H9 (cell line): ENCODE measurements around the gene KRT85. TPM values are rescaled to one million over a fixed set of nuclear protein-coding genes. Genes with fewer than 3 reads are reported as not detected.

ENCODE experiments used
- DNase-seq: peaks from one replicate; pipeline ENCODE4 v3.0.0-alpha.2; 2017
- H2AFZ ChIP-seq: one replicate; pipeline ENCODE4 v1.6.1; 2013; ENCODE audit warnings: mild to moderate bottlenecking, low read length, control low read depth, moderate library complexity
- H2AK5ac ChIP-seq: 2 replicates; pipeline ENCODE4 v1.6.1; 2013; ENCODE audit warnings: low read length, control low read depth, mixed read lengths; ENCODE audit not compliant: insufficient read length
- H2BK120ac ChIP-seq: one replicate; pipeline ENCODE4 v1.6.1; 2013; ENCODE audit warnings: low read depth, mild to moderate bottlenecking, low read length, control low read depth, inconsistent platforms; ENCODE audit not compliant: poor library complexity, severe bottlenecking
- H2BK12ac ChIP-seq: 2 replicates; pipeline ENCODE4 v1.6.1; 2013; ENCODE audit warnings: low read length, control low read depth, mixed read lengths, low read depth; ENCODE audit not compliant: insufficient read length
- H2BK15ac ChIP-seq: 2 replicates; pipeline ENCODE4 v1.6.1; 2013; ENCODE audit warnings: low read depth, low read length, control low read depth
- H2BK20ac ChIP-seq: one replicate; pipeline ENCODE4 v1.6.1; 2013; ENCODE audit warnings: low read depth, mild to moderate bottlenecking, low read length, control low read depth, inconsistent platforms; ENCODE audit not compliant: poor library complexity, severe bottlenecking
- H2BK5ac ChIP-seq: 2 replicates; pipeline ENCODE4 v1.6.1; 2013; ENCODE audit warnings: low read length, control low read depth, mixed read lengths; ENCODE audit not compliant: insufficient read length
- H3K14ac ChIP-seq: 2 replicates; pipeline ENCODE4 v1.6.1; 2013; ENCODE audit warnings: low read length, control low read depth; ENCODE audit not compliant: insufficient read depth
- H3K18ac ChIP-seq: 2 replicates; pipeline ENCODE4 v1.6.1; 2013; ENCODE audit warnings: low read depth, mild to moderate bottlenecking, mixed read lengths, low read length, control low read depth; ENCODE audit not compliant: insufficient read length
- H3K23ac ChIP-seq: 2 replicates; pipeline ENCODE4 v1.6.1; 2013; ENCODE audit warnings: low read length, control low read depth, mixed read lengths, low read depth; ENCODE audit not compliant: insufficient read length
- H3K23me2 ChIP-seq: 2 replicates; pipeline ENCODE4 v1.6.1; 2013; ENCODE audit warnings: low read depth, mild to moderate bottlenecking, mixed read lengths, low read length, control low read depth; ENCODE audit not compliant: insufficient read length, poor library complexity, severe bottlenecking
- H3K27ac ChIP-seq: 2 replicates; pipeline ENCODE4 v1.5.1; 2013; ENCODE audit warnings: low read length, control low read depth, mixed read lengths, low read depth; ENCODE audit not compliant: insufficient read length
- H3K27me3 ChIP-seq: 2 replicates; pipeline ENCODE4 v1.6.1; 2013; ENCODE audit warnings: low read length, control low read depth, inconsistent platforms; ENCODE audit not compliant: insufficient read depth
- H3K4ac ChIP-seq: 2 replicates; pipeline ENCODE4 v1.6.1; 2013; ENCODE audit warnings: low read depth, mild to moderate bottlenecking, control low read depth, inconsistent platforms, low read length, moderate library complexity
- H3K4me1 ChIP-seq: 2 replicates; pipeline ENCODE4 v1.6.1; 2013; ENCODE audit warnings: low read length, control low read depth, inconsistent platforms; ENCODE audit not compliant: insufficient read depth
- H3K4me2 ChIP-seq: 2 replicates; pipeline ENCODE4 v1.6.1; 2013; ENCODE audit warnings: low read length, control low read depth, mixed read lengths; ENCODE audit not compliant: insufficient read length, insufficient read depth
- H3K56ac ChIP-seq: 2 replicates; pipeline ENCODE4 v1.6.1; 2013; ENCODE audit warnings: low read depth, mild to moderate bottlenecking, mixed read lengths, low read length, control low read depth; ENCODE audit not compliant: insufficient read length
- H3K79me1 ChIP-seq: 2 replicates; pipeline ENCODE4 v1.6.1; 2013; ENCODE audit warnings: low read depth, mild to moderate bottlenecking, moderate library complexity, low read length, control low read depth, inconsistent platforms; ENCODE audit not compliant: insufficient read depth, poor library complexity, severe bottlenecking
- H3K79me2 ChIP-seq: 2 replicates; pipeline ENCODE4 v1.6.1; 2013; ENCODE audit warnings: low read length, control low read depth, inconsistent platforms; ENCODE audit not compliant: insufficient read depth
- H3K9ac ChIP-seq: 2 replicates; pipeline ENCODE4 v1.6.1; 2013; ENCODE audit warnings: low read length, control low read depth, mixed read lengths; ENCODE audit not compliant: insufficient read length; ENCODE audit errors: extremely low read depth
- H3K9me3 ChIP-seq: one replicate; pipeline ENCODE4 v1.6.1; 2013; ENCODE audit warnings: low read depth, low read length, inconsistent platforms; ENCODE audit not compliant: control insufficient read depth
- H3T11ph ChIP-seq: one replicate; pipeline ENCODE4 v1.6.1; 2013; ENCODE audit warnings: mild to moderate bottlenecking, low read length, control low read depth, inconsistent platforms
- H4K20me1 ChIP-seq: one replicate; pipeline ENCODE4 v1.6.1; 2013; ENCODE audit not compliant: control insufficient read depth, insufficient read length, insufficient read depth
- H4K5ac ChIP-seq: 2 replicates; pipeline ENCODE4 v1.6.1; 2013; ENCODE audit warnings: low read depth, mild to moderate bottlenecking, mixed read lengths, low read length, control low read depth; ENCODE audit not compliant: insufficient read length
- H4K8ac ChIP-seq: replicated peaks from 2 replicates; pipeline ENCODE4 v1.6.1; 2013; ENCODE audit warnings: low read length, control low read depth, mixed read lengths, low read depth; ENCODE audit not compliant: insufficient read length
- H4K91ac ChIP-seq: 2 replicates; pipeline ENCODE4 v1.6.1; 2013; ENCODE audit warnings: low read depth, mild to moderate bottlenecking, moderate library complexity, mixed read lengths, low read length, control low read depth; ENCODE audit not compliant: insufficient read length
- H3K27ac Mint-ChIP-seq, 3 experiments: 2 replicates in 2 of 3; 3 replicates in 1 of 3; pipeline ENCODE4 v1.8.0; 2020 to 2021; ENCODE audit warnings: mixed read lengths in 3 of 3, mild to moderate bottlenecking in 1 of 3, moderate library complexity in 1 of 3
- H3K27me3 Mint-ChIP-seq: 2 replicates; pipeline ENCODE4 v1.8.0; 2021; ENCODE audit warnings: low read depth, mild to moderate bottlenecking, moderate library complexity, mixed read lengths
- H3K36me3 Mint-ChIP-seq, 3 experiments: 2 replicates in 2 of 3; 3 replicates in 1 of 3; pipeline ENCODE4 v1.8.0; 2020 to 2021; ENCODE audit warnings: low read depth in 3 of 3, mixed read lengths in 3 of 3; ENCODE audit not compliant: insufficient read depth in 1 of 3
- H3K4me1 Mint-ChIP-seq, 2 experiments: 2 replicates each; pipeline ENCODE4 v1.8.0; 2020; ENCODE audit warnings: mixed read lengths in 2 of 2
- H3K4me3 Mint-ChIP-seq, 2 experiments: 2 replicates in 1 of 2; 3 replicates in 1 of 2; pipeline ENCODE4 v1.8.0; 2020 to 2021; ENCODE audit warnings: mild to moderate bottlenecking in 2 of 2, mixed read lengths in 2 of 2, moderate library complexity in 1 of 2
- H3K9me3 Mint-ChIP-seq, 2 experiments: 2 replicates in 1 of 2; 3 replicates in 1 of 2; pipeline ENCODE4 v1.8.0; 2020; ENCODE audit warnings: mild to moderate bottlenecking in 2 of 2, mixed read lengths in 2 of 2, moderate library complexity in 1 of 2
- CTCF ChIP-seq: fragments of 200-600 bp; sonication (generic); conservative IDR thresholded peaks from 3 replicates; pipeline ENCODE4 v1.8.0; 2021; ENCODE audit warnings: antibody characterized with exemption, mild to moderate bottlenecking
- WGBS: extraction: QIAGEN DNeasy Blood & Tissue Kit; methylation state at CpG from one replicate; pipeline ENCODE4 v1.1.7; 2013; ENCODE audit warnings: missing lambda C conversion rate, low lambda C conversion rate, mixed read lengths; ENCODE audit not compliant: insufficient read length; ENCODE audit errors: extremely low coverage; 5-methylcytosine and 5-hydroxymethylcytosine counted together
- total RNA-seq: library from RNA; stranded (reverse); gene quantifications from 2 replicates; pipeline ENCODE4 v1.2.1, GENCODE V29; 2021

Gene KRT85
- total RNA-seq, 1 experiment from 2014 or later, result not detected

- Histone ChIP-seq H3K23ac (no peak overlapping the region), H3K4me2 (no peak overlapping the region), H2AFZ (no peak overlapping the region), H3K9me3 (no peaks in the 10 kb centered on the region), H3K14ac (no peak overlapping the region), H3K79me2 (no peaks in the 10 kb centered on the region), H4K91ac (no peak overlapping the region), H2BK120ac (no peak overlapping the region), H3T11ph (no peak overlapping the region), H3K56ac (no peak overlapping the region), H3K27me3 (no peaks in the 10 kb centered on the region), H2AK5ac (no peak overlapping the region), H3K27ac (no peak overlapping the region), H3K23me2 (no peaks in the 10 kb centered on the region), H3K18ac (no peak overlapping the region), H3K4me1 (no peaks in the 10 kb centered on the region), H4K8ac (no peak overlapping the region), H3K4ac (no peak overlapping the region), H2BK15ac (no peak overlapping the region), H2BK12ac (no peak overlapping the region), H3K9ac (no peak overlapping the region), H3K79me1 (no peaks in the 10 kb centered on the region), H4K5ac (no peak overlapping the region), H4K20me1 (no peaks in the 10 kb centered on the region), H2BK20ac (no peak overlapping the region), H2BK5ac (no peak overlapping the region)
- no peak for DNase-seq
- no peak overlapping the region for H3K4me3 Mint-ChIP-seq
- H3K27ac Mint-ChIP-seq, result no peak overlapping the region
- H3K9me3 Mint-ChIP-seq, result no peaks in the 10 kb centered on the region; a peak in 1 of 5 replicates
- peaks cover 8% of the 10 kb centered on the region for H3K27me3 Mint-ChIP-seq
- H3K4me1 Mint-ChIP-seq, result no peaks in the 10 kb centered on the region; a peak in 1 of 4 replicates
- TF ChIP-seq CTCF, result no peak
- WGBS, result no CpG with 5 or more reads among the region's 8 CpGs
- H3K36me3 Mint-ChIP-seq, result no peaks in the 10 kb centered on the region; a peak in 1 of 7 replicates
Measured at GRCh38 chr12:52396656-52397055, 29.4 kb upstream of the KRT85 start.
